Common myeloid progenitor, CD34-positive (primary cell): ENCODE measurements around the gene ABCG1.

Experiments used
- CTCF ChIA-PET: fragments of 350-600 bp; sonication (Branson Sonifier 250); formaldehyde crosslinking; loops from one replicate; lab custom pipeline; 2021; ENCODE audit warnings: antibody characterized with exemption; lab: Charles Lee
- POLR2A ChIA-PET: fragments of 350-600 bp; sonication (Branson Sonifier 250); formaldehyde crosslinking; loops from one replicate; lab custom pipeline; 2021; ENCODE audit warnings: antibody characterized with exemption; lab: Charles Lee
- DNase-seq, 3 donors: peaks; one replicate each; pipeline versions ENCODE4 v3.0.0 to v3.0.0-alpha.2; 2013
- H3K27ac ChIP-seq, 2 experiments: 1 replicate in 1 of 2; 2 replicates in 1 of 2; pipeline ENCODE4 v1.7.0; 2013; ENCODE audit warnings: inconsistent platforms in 2 of 2, low read length in 2 of 2, mild to moderate bottlenecking in 2 of 2, low read depth in 1 of 2, moderate library complexity in 1 of 2; ENCODE audit not compliant: severe bottlenecking in 2 of 2, insufficient read depth in 1 of 2, poor library complexity in 1 of 2
- H3K27me3 ChIP-seq, 5 experiments: replicated peaks in 2 of 5; 1 replicate in 3 of 5; 2 replicates in 2 of 5; pipeline versions ENCODE4 v1.6.1 to v1.7.0; 2013; ENCODE audit warnings: low read length in 4 of 5, mild to moderate bottlenecking in 2 of 5, moderate library complexity in 2 of 5, inconsistent platforms in 1 of 5; ENCODE audit not compliant: insufficient read depth in 5 of 5, control insufficient read depth in 4 of 5
- H3K36me3 ChIP-seq, 4 experiments: 1 replicate in 2 of 4; 2 replicates in 2 of 4; pipeline versions ENCODE4 v1.6.1 to v1.7.0; 2013; ENCODE audit warnings: low read length in 3 of 4, control low read depth in 1 of 4, mild to moderate bottlenecking in 1 of 4; ENCODE audit not compliant: control insufficient read depth in 4 of 4, insufficient read depth in 4 of 4
- H3K4me1 ChIP-seq, 4 experiments: 1 replicate in 3 of 4; 2 replicates in 1 of 4; pipeline versions ENCODE4 v1.6.1 to v1.7.1; 2013; ENCODE audit warnings: low read length in 3 of 4, mild to moderate bottlenecking in 3 of 4, control low read depth in 1 of 4, inconsistent platforms in 1 of 4, moderate library complexity in 1 of 4; ENCODE audit not compliant: control insufficient read depth in 4 of 4, insufficient read depth in 4 of 4; ENCODE audit errors: control extremely low read depth in 1 of 4
- H3K4me3 ChIP-seq, 7 experiments: 1 replicate in 4 of 7; 2 replicates in 3 of 7; pipeline versions ENCODE4 v1.5.1 to v1.7.0; 2013; ENCODE audit warnings: mild to moderate bottlenecking in 7 of 7, low read length in 6 of 7, moderate library complexity in 6 of 7, inconsistent platforms in 2 of 7, low read depth in 2 of 7, control low read depth in 1 of 7; ENCODE audit not compliant: insufficient read depth in 4 of 7, control insufficient read depth in 1 of 7; ENCODE audit errors: extremely low read depth in 1 of 7
- H3K9me3 ChIP-seq, 5 experiments: 1 replicate in 4 of 5; 2 replicates in 1 of 5; pipeline versions ENCODE4 v1.6.1 to v1.7.1; 2013; ENCODE audit warnings: low read length in 4 of 5, mild to moderate bottlenecking in 2 of 5, inconsistent platforms in 1 of 5, low read depth in 1 of 5, moderate library complexity in 1 of 5; ENCODE audit not compliant: control insufficient read depth in 4 of 5, insufficient read depth in 2 of 5; ENCODE audit errors: control extremely low read depth in 1 of 5
- WGBS: methylation state at CpG from one replicate; pipeline ENCODE4 v1.1.5; 2013; ENCODE audit not compliant: insufficient coverage; 5-methylcytosine and 5-hydroxymethylcytosine counted together

Gene ABCG1

GRCh38 chr21:42285569-42286245, 66.8 kb downstream of the ABCG1 start:
- no peak overlapping the region for H3K27ac ChIP-seq
- ChIA-PET POLR2A (no interaction called here), CTCF (interaction anchor here (0.9 to 1.5 kb wide), 5 partner anchors 13 to 100 kb away, joined by 3 to 9 read pairs (median 5); no protein-coding TSS in a partner anchor)
- peaks cover 0 to 3% (median 0%) of the 10 kb centered on the region in 5 experiments for H3K9me3 ChIP-seq
- 89% methylated on average over 10 of the region's 13 CpGs for WGBS
- H3K27me3 ChIP-seq, result no peaks in the 10 kb centered on the region
- DNase-seq, result no peak
- peaks cover 2 to 78% (median 41%) of the 10 kb centered on the region in 4 experiments for H3K36me3 ChIP-seq
- no peaks in the 10 kb centered on the region for H3K4me1 ChIP-seq
- no peak overlapping the region for H3K4me3 ChIP-seq

DNA sequence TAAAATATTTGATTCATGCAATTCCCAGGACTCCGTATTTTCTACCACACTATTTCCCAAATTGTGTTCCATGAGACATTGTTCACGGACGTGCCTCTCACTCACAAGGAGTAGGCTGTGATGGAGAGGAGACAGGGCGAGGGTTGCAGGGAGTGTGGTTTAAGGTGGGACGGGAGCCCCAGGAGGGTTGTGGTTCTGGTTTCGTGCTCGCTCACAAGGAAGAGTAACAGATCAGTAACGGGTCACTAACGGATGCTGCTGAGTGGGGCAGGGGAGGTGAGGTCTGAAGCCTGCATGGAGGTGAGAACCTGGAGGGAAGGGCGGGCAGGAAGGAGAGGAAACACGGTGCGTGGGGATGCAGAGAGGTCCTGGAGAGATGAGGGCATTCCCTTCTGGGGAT, 67.5 kb downstream of the ABCG1 start:
- DNase-seq, result no peak
- CTCF ChIA-PET, result interaction anchor here (1.5 kb wide), 1 partner anchor 14 kb away, joined by 5 read pairs; no protein-coding TSS in a partner anchor

GRCh38 chr21:42287193-42288083, 68.5 kb downstream of the ABCG1 start:
- WGBS, result 96% methylated on average over 35 of the region's 36 CpGs
- Histone ChIP-seq H3K36me3 (peaks cover 2 to 79% (median 40%) of the 10 kb centered on the region in 4 experiments), H3K4me3 (no peak overlapping the region), H3K27ac (no peak overlapping the region), H3K27me3 (no peaks in the 10 kb centered on the region), H3K4me1 (no peaks in the 10 kb centered on the region), H3K9me3 (peaks cover 0 to 3% (median 0%) of the 10 kb centered on the region in 5 experiments)
- DNase-seq, result no peak
- ChIA-PET POLR2A (interaction anchor here (0.7 kb wide), 1 partner anchor 11 kb away, joined by 3 read pairs; no protein-coding TSS in a partner anchor), CTCF (interaction anchor here (1.8 kb wide), 1 partner anchor 8 kb away, joined by 8 read pairs; no protein-coding TSS in a partner anchor)

More for the DNA sequence above, 67.5 kb downstream of the ABCG1 start:
- no peak overlapping the region for H3K4me3 ChIP-seq
- peaks cover 0 to 3% (median 0%) of the 10 kb centered on the region in 5 experiments for H3K9me3 ChIP-seq
- H3K27ac ChIP-seq, result no peak overlapping the region
- no peaks in the 10 kb centered on the region for H3K4me1 ChIP-seq
- H3K27me3 ChIP-seq, result no peaks in the 10 kb centered on the region
- H3K36me3 ChIP-seq, result peaks cover 2 to 79% (median 41%) of the 10 kb centered on the region in 4 experiments
- POLR2A ChIA-PET, result no interaction called here
- WGBS, result 80% methylated on average over 11 of the region's 12 CpGs

GRCh38 chr21:42288962-42289361, 70.0 kb downstream of the ABCG1 start:
- ChIA-PET CTCF (interaction anchor here (1.3 to 1.8 kb wide), 2 partner anchors 9 to 14 kb away, joined by 3 to 8 read pairs; no protein-coding TSS in a partner anchor), POLR2A (no interaction called here)
- no peaks in the 10 kb centered on the region for H3K27me3 ChIP-seq
- H3K36me3 ChIP-seq, result peaks cover 5 to 88% (median 48%) of the 10 kb centered on the region in 4 experiments
- no peak overlapping the region for H3K4me3 ChIP-seq
- no peaks in the 10 kb centered on the region for H3K4me1 ChIP-seq
- WGBS, result 97% methylated on average over 4 of the region's 5 CpGs
- H3K27ac ChIP-seq, result no peak overlapping the region
- no peak for DNase-seq
- H3K9me3 ChIP-seq, result peaks cover 0 to 3% (median 0%) of the 10 kb centered on the region in 5 experiments

DNA sequence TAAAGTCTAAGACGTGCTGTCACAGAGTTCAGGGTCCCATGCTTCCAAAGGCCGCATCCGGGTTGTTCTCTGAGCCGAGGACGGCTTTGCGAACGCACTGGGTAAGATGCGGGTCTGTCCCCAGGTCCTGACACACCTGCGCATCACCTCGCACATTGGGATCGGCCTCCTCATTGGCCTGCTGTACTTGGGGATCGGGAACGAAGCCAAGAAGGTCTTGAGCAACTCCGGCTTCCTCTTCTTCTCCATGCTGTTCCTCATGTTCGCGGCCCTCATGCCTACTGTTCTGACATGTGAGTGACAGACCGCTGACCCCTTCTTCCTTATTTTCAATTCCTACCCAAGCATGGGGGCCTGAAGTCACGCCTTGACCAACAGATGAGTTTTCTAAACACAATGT, 71.0 kb downstream of the ABCG1 start:
- no peak for DNase-seq
- H3K4me1 ChIP-seq, result no peaks in the 10 kb centered on the region
- H3K27me3 ChIP-seq, result no peaks in the 10 kb centered on the region
- ChIA-PET POLR2A (interaction anchor here (1.5 kb wide), 1 partner anchor 16 kb away, joined by 3 read pairs; no protein-coding TSS in a partner anchor), CTCF (no interaction called here)
- H3K36me3 ChIP-seq, result peaks cover 5 to 89% (median 46%) of the 10 kb centered on the region in 4 experiments
- 81% methylated on average over 15 of the region's 18 CpGs for WGBS
- peaks cover 0 to 3% (median 0%) of the 10 kb centered on the region in 5 experiments for H3K9me3 ChIP-seq
- no peak overlapping the region for H3K27ac ChIP-seq
- H3K4me3 ChIP-seq, result no peak overlapping the region

DNA sequence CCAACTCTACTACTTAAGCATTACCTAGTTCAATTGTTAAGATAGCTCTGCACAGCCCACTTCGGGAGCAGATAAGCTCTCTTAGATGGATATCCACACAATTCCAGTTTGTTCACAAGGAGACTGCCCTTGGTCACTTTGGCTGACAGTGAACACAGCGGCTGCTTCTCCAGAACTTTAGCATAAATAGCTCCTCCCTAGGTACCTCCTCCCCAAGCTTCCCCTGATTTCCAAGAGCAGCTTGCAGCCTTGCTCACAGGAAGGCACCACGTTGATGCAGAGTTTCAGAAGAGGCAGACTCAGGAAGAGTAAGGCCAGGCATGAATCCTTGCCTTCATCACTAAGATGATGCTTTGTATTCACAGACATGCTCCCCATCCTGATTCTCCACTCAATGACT, 71.6 kb downstream of the ABCG1 start:
- Histone ChIP-seq H3K27me3 (no peaks in the 10 kb centered on the region), H3K27ac (no peak overlapping the region), H3K4me1 (no peaks in the 10 kb centered on the region), H3K4me3 (no peak overlapping the region), H3K9me3 (peaks cover 0 to 3% (median 0%) of the 10 kb centered on the region in 5 experiments), H3K36me3 (peaks cover 5 to 90% (median 46%) of the 10 kb centered on the region in 4 experiments)
- ChIA-PET POLR2A (interaction anchor here (0.5 to 1.5 kb wide), 2 partner anchors 16 to 22 kb away, joined by 3 read pairs; no protein-coding TSS in a partner anchor), CTCF (interaction anchor here (1.0 to 1.9 kb wide), 3 partner anchors 16 to 32 kb away, joined by 4 to 6 read pairs (median 6); no protein-coding TSS in a partner anchor)
- no peak for DNase-seq
- WGBS, result 76% methylated on average over 3 of the region's 3 CpGs
